Measurements from ENCODE around the gene COL20A1. TPM values are rescaled to one million over a fixed set of nuclear protein-coding genes. Genes with fewer than 3 reads are reported as not detected.

The COL20A1 gene
- total RNA-seq, 1 experiment from 2014 or later, result 0.23 TPM

DNA sequence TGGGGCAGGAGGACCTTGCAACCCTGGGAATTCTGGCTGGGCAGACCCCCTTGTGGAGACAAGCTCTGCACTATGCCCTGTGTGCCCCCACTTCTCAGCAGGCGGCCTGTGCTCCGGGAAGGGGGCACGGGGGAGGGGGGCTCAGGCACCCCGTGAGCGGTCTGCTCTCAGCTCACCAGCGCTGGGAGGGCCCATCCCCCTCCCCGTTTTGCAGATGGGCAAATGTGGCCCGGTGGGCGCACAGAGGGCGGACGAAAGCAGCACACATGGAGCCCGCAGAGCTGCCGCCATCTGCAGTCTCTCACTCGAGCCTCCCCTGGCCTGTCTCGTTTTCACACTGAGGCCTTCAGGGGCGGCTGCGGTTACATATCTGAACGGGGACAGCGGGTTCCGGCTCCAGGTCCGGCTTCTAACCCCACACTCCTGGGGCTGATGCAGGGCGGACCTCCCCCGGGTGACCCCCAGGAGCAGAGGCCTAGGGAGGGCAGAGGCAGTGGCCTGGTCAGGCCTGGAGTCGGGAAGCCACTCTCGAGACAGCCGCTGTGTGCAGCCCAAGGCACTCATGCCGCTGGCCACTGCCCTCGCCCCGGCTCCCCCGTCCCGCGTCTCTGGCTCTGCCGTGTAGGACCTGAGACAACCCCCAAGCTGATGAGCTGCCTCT lies 54.2 kb downstream of the COL20A1 start:
- intact Hi-C loops (cut with micrococcal nuclease; ENCODE audit: unreplicated experiment), result no loop called here
- BruUV-seq (replicated peaks), result no TSS peak
- Histone ChIP-seq H3K9me3 (ENCODE audit: control insufficient read depth, insufficient read depth, low read depth, low read length) (no peaks in the 10 kb centered on the region), H3K4me1 (ENCODE audit: control insufficient read depth, insufficient read depth, low read length) (no peaks in the 10 kb centered on the region), H3K4me3 (ENCODE audit: low read depth in 2 of 2, low read length in 2 of 2) (no peak overlapping the region), H3K36me3 (ENCODE audit: control insufficient read depth, insufficient read depth, low read length) (no peaks in the 10 kb centered on the region), H3K27ac (ENCODE audit: low read length) (no peak overlapping the region), H3K27me3 (ENCODE audit: control insufficient read depth, insufficient read depth, low read length) (no peaks in the 10 kb centered on the region)
- in situ Hi-C loops (cut with HindIII; ENCODE audit: low pct_unique_long_range_greater_than_20kb, low sequenced_read_pairs), result no loop called here
- POLR2A ChIA-PET, result interaction anchor here (0.6 kb wide), 1 partner anchor 287 kb away, joined by 5 read pairs; no protein-coding TSS in a partner anchor
- TF ChIP-seq, protein P1, sequence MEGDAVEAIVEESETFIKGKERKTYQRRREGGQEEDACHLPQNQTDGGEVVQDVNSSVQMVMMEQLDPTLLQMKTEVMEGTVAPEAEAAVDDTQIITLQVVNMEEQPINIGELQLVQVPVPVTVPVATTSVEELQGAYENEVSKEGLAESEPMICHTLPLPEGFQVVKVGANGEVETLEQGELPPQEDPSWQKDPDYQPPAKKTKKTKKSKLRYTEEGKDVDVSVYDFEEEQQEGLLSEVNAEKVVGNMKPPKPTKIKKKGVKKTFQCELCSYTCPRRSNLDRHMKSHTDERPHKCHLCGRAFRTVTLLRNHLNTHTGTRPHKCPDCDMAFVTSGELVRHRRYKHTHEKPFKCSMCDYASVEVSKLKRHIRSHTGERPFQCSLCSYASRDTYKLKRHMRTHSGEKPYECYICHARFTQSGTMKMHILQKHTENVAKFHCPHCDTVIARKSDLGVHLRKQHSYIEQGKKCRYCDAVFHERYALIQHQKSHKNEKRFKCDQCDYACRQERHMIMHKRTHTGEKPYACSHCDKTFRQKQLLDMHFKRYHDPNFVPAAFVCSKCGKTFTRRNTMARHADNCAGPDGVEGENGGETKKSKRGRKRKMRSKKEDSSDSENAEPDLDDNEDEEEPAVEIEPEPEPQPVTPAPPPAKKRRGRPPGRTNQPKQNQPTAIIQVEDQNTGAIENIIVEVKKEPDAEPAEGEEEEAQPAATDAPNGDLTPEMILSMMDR (IDR thresholded peaks at IDR 0.05), result no peak
- DNase-seq (ENCODE audit: low read depth, low spot score) (no peak), ATAC-seq (no peak)
- CTCF ChIA-PET, result no interaction called here

DNA sequence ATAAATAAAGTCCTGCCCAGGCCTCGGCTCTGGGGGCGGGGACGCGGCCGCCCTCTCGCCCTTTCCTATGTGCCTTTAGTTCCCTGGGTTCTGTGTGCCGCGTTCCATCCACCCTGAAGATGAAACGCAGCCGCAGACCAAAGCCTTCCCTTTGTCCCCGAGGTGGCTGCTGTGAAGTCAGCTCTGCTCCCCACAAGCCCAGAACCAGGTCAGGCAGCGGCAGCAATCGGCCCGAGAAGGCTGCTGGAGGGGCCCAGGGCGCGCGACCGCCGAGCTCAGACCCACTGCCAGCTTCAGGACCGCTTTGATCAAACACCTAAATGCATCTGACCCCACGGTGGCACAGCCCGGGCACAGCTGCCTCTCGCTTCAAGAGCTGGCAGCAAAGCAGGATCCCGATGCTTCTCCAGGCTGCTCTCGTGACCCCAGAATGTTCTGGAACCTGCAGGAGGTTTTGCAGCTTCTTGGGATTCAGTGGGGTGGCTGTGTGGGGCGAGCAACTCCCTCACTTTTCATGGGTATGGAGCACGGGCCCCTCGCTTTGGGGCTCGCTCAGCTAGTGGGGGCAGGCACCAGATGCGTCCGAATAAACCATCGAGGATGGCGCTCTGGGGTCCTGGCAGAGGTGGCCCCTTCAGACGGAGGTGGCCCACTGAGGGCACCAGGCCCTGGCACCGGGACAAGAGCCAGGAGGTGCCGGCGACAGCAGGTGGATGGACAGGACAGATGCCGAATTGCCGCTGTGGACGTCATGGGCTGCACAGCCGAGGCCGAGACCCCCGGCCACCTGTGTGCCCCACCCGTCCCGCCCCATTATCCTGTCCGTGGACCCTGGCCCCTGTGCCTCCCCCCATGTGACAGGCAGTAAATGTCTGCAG lies 55.2 kb downstream of the COL20A1 start:
- TF ChIP-seq POLR2AphosphoS5 (IDR thresholded peaks at IDR 0.05; ENCODE audit: low read depth, low read length), result no peak
- TF ChIP-seq, protein P2, sequence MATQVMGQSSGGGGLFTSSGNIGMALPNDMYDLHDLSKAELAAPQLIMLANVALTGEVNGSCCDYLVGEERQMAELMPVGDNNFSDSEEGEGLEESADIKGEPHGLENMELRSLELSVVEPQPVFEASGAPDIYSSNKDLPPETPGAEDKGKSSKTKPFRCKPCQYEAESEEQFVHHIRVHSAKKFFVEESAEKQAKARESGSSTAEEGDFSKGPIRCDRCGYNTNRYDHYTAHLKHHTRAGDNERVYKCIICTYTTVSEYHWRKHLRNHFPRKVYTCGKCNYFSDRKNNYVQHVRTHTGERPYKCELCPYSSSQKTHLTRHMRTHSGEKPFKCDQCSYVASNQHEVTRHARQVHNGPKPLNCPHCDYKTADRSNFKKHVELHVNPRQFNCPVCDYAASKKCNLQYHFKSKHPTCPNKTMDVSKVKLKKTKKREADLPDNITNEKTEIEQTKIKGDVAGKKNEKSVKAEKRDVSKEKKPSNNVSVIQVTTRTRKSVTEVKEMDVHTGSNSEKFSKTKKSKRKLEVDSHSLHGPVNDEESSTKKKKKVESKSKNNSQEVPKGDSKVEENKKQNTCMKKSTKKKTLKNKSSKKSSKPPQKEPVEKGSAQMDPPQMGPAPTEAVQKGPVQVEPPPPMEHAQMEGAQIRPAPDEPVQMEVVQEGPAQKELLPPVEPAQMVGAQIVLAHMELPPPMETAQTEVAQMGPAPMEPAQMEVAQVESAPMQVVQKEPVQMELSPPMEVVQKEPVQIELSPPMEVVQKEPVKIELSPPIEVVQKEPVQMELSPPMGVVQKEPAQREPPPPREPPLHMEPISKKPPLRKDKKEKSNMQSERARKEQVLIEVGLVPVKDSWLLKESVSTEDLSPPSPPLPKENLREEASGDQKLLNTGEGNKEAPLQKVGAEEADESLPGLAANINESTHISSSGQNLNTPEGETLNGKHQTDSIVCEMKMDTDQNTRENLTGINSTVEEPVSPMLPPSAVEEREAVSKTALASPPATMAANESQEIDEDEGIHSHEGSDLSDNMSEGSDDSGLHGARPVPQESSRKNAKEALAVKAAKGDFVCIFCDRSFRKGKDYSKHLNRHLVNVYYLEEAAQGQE (IDR thresholded peaks at IDR 0.05; ENCODE audit: insufficient read depth in 1 of 2, low read depth in 2 of 2, low read length in 1 of 2), result no peak
- TF ChIP-seq SIN3A (IDR thresholded peaks at IDR 0.05; ENCODE audit: borderline replicate concordance, insufficient read depth, low read depth, low read length), result no peak
- TF ChIP-seq, protein P1 (IDR thresholded peaks at IDR 0.05), result no peak
- TF ChIP-seq TCF7L2 (IDR thresholded peaks at IDR 0.05; ENCODE audit: low read depth, low read length), result no peak
- Histone ChIP-seq H3K4me3 (ENCODE audit: low read depth in 2 of 2, low read length in 2 of 2) (no peak overlapping the region), H3K4me1 (ENCODE audit: control insufficient read depth, insufficient read depth, low read length) (no peaks in the 10 kb centered on the region), H3K27me3 (ENCODE audit: control insufficient read depth, insufficient read depth, low read length) (no peaks in the 10 kb centered on the region), H3K27ac (ENCODE audit: low read length) (no peak overlapping the region), H3K36me3 (ENCODE audit: control insufficient read depth, insufficient read depth, low read length) (no peaks in the 10 kb centered on the region), H3K9me3 (ENCODE audit: control insufficient read depth, insufficient read depth, low read depth, low read length) (no peaks in the 10 kb centered on the region)
- no TSS peak for BruUV-seq (replicated peaks)
- DNase-seq (ENCODE audit: low read depth, low spot score), result no peak
- ATAC-seq, result no peak
- in situ Hi-C loops (cut with HindIII; ENCODE audit: low pct_unique_long_range_greater_than_20kb, low sequenced_read_pairs), result no loop called here
- ChIA-PET POLR2A (no interaction called here), CTCF (no interaction called here)
- intact Hi-C loops (cut with micrococcal nuclease; ENCODE audit: unreplicated experiment), result no loop called here
